ENCODE results near the gene PAIP1. TPM values are rescaled to one million over a fixed set of nuclear protein-coding genes. Genes with fewer than 3 reads are reported as not detected.

Gene PAIP1
- total RNA-seq, 1 donor from 2014 or later = 105 TPM

GRCh38 chr5:43570450-43571158 lies 13.7 kb upstream of the PAIP1 start:
- Mint-ChIP-seq H3K27ac (ENCODE audit: unreplicated experiment) (no peak overlapping the region), H3K4me3 (ENCODE audit: unreplicated experiment) (no peak overlapping the region), H3K9me3 (ENCODE audit: low read depth) (no peaks in the 10 kb centered on the region), H3K27me3 (ENCODE audit: low read depth) (no peaks in the 10 kb centered on the region), H3K36me3 (ENCODE audit: low read depth) (no peaks in the 10 kb centered on the region), H3K4me1 (ENCODE audit: low read depth) (peaks cover 24% of the 10 kb centered on the region)
- TF ChIP-seq CTCF (IDR thresholded peaks at IDR 0.05) = no peak
- no peak for DNase-seq (ENCODE audit: low spot score)

DNA sequence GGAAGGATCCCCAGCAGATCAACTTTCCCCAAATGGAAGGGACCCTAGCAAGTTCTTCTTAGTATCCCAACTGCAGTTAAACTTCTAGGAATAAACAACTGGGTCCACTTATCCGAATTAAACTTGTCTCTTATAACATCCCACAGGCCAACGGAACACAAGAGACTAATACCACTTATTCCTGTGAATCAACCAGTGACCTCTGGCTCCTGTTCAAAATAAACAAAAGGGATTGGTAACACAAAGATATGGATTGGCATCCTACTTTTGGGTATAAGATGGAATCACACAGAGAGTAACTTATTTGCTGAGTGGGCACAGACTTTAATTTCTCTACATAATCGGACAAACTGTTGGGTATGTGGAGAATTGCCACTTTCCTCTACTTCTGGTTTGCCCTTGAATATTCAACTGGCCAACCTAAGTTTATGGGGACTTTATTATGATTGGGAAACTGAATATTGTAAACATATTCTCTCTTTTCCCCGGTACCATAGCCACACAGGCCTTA lies 12.4 kb upstream of the PAIP1 start:
- DNase-seq (ENCODE audit: low spot score) = no peak

GRCh38 chr5:43567967-43568366 lies 11.1 kb upstream of the PAIP1 start:
- Mint-ChIP-seq H3K9me3 (ENCODE audit: low read depth) (no peaks in the 10 kb centered on the region), H3K36me3 (ENCODE audit: low read depth) (no peaks in the 10 kb centered on the region), H3K4me1 (ENCODE audit: low read depth) (peaks cover 27% of the 10 kb centered on the region), H3K27ac (ENCODE audit: unreplicated experiment) (no peak overlapping the region), H3K4me3 (ENCODE audit: unreplicated experiment) (no peak overlapping the region), H3K27me3 (ENCODE audit: low read depth) (no peaks in the 10 kb centered on the region)
- TF ChIP-seq CTCF (IDR thresholded peaks at IDR 0.05) = no peak
- no peak for DNase-seq (ENCODE audit: low spot score)

More for the DNA sequence above, 12.4 kb upstream of the PAIP1 start:
- Mint-ChIP-seq H3K36me3 (ENCODE audit: low read depth) (no peaks in the 10 kb centered on the region), H3K9me3 (ENCODE audit: low read depth) (no peaks in the 10 kb centered on the region), H3K27me3 (ENCODE audit: low read depth) (no peaks in the 10 kb centered on the region), H3K4me3 (ENCODE audit: unreplicated experiment) (no peak overlapping the region), H3K27ac (ENCODE audit: unreplicated experiment) (no peak overlapping the region), H3K4me1 (ENCODE audit: low read depth) (peaks cover 24% of the 10 kb centered on the region)
- no peak for TF ChIP-seq CTCF (IDR thresholded peaks at IDR 0.05)

GRCh38 chr5:43565043-43565442 lies 8.2 kb upstream of the PAIP1 start:
- no peak overlapping the region for H3K27ac Mint-ChIP-seq (ENCODE audit: unreplicated experiment)
- H3K36me3 Mint-ChIP-seq (ENCODE audit: low read depth) = no peaks in the 10 kb centered on the region
- peaks cover 22% of the 10 kb centered on the region for H3K4me1 Mint-ChIP-seq (ENCODE audit: low read depth)
- H3K27me3 Mint-ChIP-seq (ENCODE audit: low read depth) = no peaks in the 10 kb centered on the region
- H3K4me3 Mint-ChIP-seq (ENCODE audit: unreplicated experiment) = no peak overlapping the region
- no peaks in the 10 kb centered on the region for H3K9me3 Mint-ChIP-seq (ENCODE audit: low read depth)
- TF ChIP-seq CTCF (IDR thresholded peaks at IDR 0.05) = no peak
- no peak for DNase-seq (ENCODE audit: low spot score)

GRCh38 chr5:43564289-43564850 lies 7.5 kb upstream of the PAIP1 start:
- Mint-ChIP-seq H3K4me3 (ENCODE audit: unreplicated experiment) (no peak overlapping the region), H3K9me3 (ENCODE audit: low read depth) (no peaks in the 10 kb centered on the region), H3K27ac (ENCODE audit: unreplicated experiment) (no peak overlapping the region), H3K4me1 (ENCODE audit: low read depth) (peaks cover 29% of the 10 kb centered on the region), H3K36me3 (ENCODE audit: low read depth) (no peaks in the 10 kb centered on the region), H3K27me3 (ENCODE audit: low read depth) (no peaks in the 10 kb centered on the region)
- no peak for DNase-seq (ENCODE audit: low spot score)
- TF ChIP-seq CTCF (IDR thresholded peaks at IDR 0.05) = no peak
